Calu3 (cell line): ENCODE measurements around the gene BIRC2. TPM values are rescaled to one million over a fixed set of nuclear protein-coding genes. Genes with fewer than 3 reads are reported as not detected.

Experiments
- BruUV-seq: library from RNA; stranded (reverse); fragments of 400-500 nt; replicated peaks from 2 replicates; lab custom pipeline; 2021; lab: Mats Ljungman, UMichigan
- CTCF ChIA-PET: fragments of 300-600 bp; sonication (Branson Sonifier 250); formaldehyde crosslinking; loops from one replicate; lab custom pipeline; 2022; ENCODE audit warnings: antibody characterized with exemption; lab: Charles Lee
- DNase-seq: peaks from one replicate; pipeline ENCODE4 v3.0.0; 2022
- H3K27ac Mint-ChIP-seq: one replicate; pipeline ENCODE4 v1.8.0; 2022; ENCODE audit warnings: mixed read lengths; ENCODE audit not compliant: unreplicated experiment
- H3K27me3 Mint-ChIP-seq: one replicate; pipeline ENCODE4 v1.8.0; 2022; ENCODE audit warnings: mixed read lengths; ENCODE audit not compliant: unreplicated experiment
- H3K36me3 Mint-ChIP-seq: one replicate; pipeline ENCODE4 v1.8.0; 2022; ENCODE audit warnings: mild to moderate bottlenecking, moderate library complexity, mixed read lengths; ENCODE audit not compliant: insufficient read depth, unreplicated experiment
- H3K4me1 Mint-ChIP-seq: one replicate; pipeline ENCODE4 v1.8.0; 2022; ENCODE audit warnings: mild to moderate bottlenecking, low read depth, mixed read lengths; ENCODE audit not compliant: unreplicated experiment
- H3K4me3 Mint-ChIP-seq: one replicate; pipeline ENCODE4 v1.8.0; 2022; ENCODE audit warnings: mild to moderate bottlenecking, low read depth, moderate library complexity, mixed read lengths; ENCODE audit not compliant: unreplicated experiment
- H3K9me3 Mint-ChIP-seq: one replicate; pipeline ENCODE4 v1.8.0; 2022; ENCODE audit warnings: low read depth, mixed read lengths; ENCODE audit not compliant: unreplicated experiment
- intact Hi-C: fragments of 100-400 bp; cut with micrococcal nuclease; formaldehyde crosslinking; loops from one replicate; pipeline ENCODE4 v1.10.0; 2022; ENCODE audit not compliant: unreplicated experiment
- total RNA-seq: library from RNA; stranded (reverse); gene quantifications from 2 replicates; pipeline ENCODE4 v1.2.3, GENCODE V29; 2022
- TF ChIP-seq, protein P1 (sequence below): fragments of 200-600 bp; IDR thresholded peaks from one replicate; pipeline ENCODE4 v1.8.0; 2022; ENCODE audit warnings: antibody characterized with exemption; ENCODE audit not compliant: unreplicated experiment

Gene BIRC2
- total RNA-seq, 1 experiment from 2014 or later, result 32.6 TPM

DNA sequence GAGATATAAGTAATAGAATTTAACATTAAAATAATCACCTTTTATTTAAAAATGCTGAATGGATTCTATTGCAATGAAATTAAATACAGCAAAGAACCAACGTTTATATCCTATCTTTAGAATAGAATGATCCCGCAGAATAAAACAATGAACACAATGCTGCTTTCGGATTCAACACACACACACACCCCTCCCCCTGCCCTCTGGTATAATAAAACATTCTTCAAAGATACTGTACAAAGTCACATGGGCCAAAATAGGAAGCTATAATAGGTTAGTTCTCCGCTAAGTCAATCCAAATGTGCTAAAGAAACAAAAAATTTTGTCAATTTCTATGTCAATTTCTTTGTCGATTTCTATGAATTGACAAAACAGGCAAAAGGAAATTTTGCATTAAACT lies 58.5 kb downstream of the BIRC2 start:
- no TSS peak for BruUV-seq
- TF ChIP-seq, protein P1, sequence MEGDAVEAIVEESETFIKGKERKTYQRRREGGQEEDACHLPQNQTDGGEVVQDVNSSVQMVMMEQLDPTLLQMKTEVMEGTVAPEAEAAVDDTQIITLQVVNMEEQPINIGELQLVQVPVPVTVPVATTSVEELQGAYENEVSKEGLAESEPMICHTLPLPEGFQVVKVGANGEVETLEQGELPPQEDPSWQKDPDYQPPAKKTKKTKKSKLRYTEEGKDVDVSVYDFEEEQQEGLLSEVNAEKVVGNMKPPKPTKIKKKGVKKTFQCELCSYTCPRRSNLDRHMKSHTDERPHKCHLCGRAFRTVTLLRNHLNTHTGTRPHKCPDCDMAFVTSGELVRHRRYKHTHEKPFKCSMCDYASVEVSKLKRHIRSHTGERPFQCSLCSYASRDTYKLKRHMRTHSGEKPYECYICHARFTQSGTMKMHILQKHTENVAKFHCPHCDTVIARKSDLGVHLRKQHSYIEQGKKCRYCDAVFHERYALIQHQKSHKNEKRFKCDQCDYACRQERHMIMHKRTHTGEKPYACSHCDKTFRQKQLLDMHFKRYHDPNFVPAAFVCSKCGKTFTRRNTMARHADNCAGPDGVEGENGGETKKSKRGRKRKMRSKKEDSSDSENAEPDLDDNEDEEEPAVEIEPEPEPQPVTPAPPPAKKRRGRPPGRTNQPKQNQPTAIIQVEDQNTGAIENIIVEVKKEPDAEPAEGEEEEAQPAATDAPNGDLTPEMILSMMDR, result no peak
- Mint-ChIP-seq H3K9me3 (no peaks in the 10 kb centered on the region), H3K27me3 (no peaks in the 10 kb centered on the region), H3K4me1 (no peaks in the 10 kb centered on the region), H3K27ac (no peak overlapping the region), H3K4me3 (no peak overlapping the region), H3K36me3 (peaks cover 16% of the 10 kb centered on the region)
- intact Hi-C loops, result no loop called here
- CTCF ChIA-PET, result interaction anchor here (1.2 kb wide), 1 partner anchor 15 kb away, joined by 3 read pairs; no protein-coding TSS in a partner anchor
- DNase-seq, result no peak

DNA sequence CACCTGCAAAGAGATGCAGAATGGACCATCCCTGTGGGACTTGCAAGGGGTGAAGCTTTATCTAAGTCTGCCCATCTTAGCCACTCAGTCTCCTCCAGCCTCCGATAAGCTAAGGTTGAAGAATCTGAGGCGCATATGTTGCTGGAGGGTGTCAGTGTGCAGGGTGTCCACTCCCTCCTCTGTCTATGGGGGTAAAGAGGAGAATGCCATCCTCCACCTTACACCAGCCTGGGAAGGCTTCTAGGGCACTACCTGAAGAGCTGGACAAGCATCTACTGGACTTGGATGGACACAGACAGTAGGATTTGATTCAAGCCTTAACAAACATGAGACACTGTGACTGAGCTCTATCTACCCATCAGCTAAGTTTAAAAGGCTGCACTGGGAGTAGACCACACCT lies 59.1 kb downstream of the BIRC2 start:
- no TSS peak for BruUV-seq
- Mint-ChIP-seq H3K9me3 (no peaks in the 10 kb centered on the region), H3K4me1 (no peaks in the 10 kb centered on the region), H3K27me3 (no peaks in the 10 kb centered on the region), H3K27ac (no peak overlapping the region), H3K36me3 (peaks cover 16% of the 10 kb centered on the region), H3K4me3 (no peak overlapping the region)
- no peak for DNase-seq
- CTCF ChIA-PET, result interaction anchor here (0.6 to 1.2 kb wide), 2 partner anchors 16 to 20 kb away, joined by 3 read pairs; no protein-coding TSS in a partner anchor
- TF ChIP-seq, protein P1, result no peak
- intact Hi-C loops, result no loop called here

DNA sequence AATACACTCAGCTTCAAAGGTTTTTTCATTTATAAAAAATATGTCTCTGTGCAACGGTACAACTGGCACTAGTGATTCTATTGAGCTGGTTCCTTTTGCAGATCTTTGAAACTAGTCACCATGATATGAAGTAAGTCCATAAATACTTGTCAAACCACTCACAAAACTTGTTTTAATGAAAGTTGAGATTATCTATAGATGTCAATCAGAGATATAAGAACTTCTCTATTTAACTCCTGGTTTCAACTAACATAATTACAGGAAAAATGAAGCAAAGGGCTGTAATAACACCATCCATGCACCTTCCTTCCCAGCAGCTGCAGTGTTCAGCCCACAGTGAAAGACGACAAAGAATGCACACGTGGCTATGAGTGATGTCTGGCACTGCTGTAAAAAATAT lies 60.9 kb downstream of the BIRC2 start:
- CTCF ChIA-PET, result no interaction called here
- TF ChIP-seq, protein P1, result no peak
- DNase-seq, result no peak
- H3K36me3 Mint-ChIP-seq, result peaks cover 16% of the 10 kb centered on the region
- no peaks in the 10 kb centered on the region for H3K4me1 Mint-ChIP-seq
- no peak overlapping the region for H3K4me3 Mint-ChIP-seq
- no peak overlapping the region for H3K27ac Mint-ChIP-seq
- H3K27me3 Mint-ChIP-seq, result no peaks in the 10 kb centered on the region
- no peaks in the 10 kb centered on the region for H3K9me3 Mint-ChIP-seq
- intact Hi-C loops, result no loop called here
- BruUV-seq, result no TSS peak

DNA sequence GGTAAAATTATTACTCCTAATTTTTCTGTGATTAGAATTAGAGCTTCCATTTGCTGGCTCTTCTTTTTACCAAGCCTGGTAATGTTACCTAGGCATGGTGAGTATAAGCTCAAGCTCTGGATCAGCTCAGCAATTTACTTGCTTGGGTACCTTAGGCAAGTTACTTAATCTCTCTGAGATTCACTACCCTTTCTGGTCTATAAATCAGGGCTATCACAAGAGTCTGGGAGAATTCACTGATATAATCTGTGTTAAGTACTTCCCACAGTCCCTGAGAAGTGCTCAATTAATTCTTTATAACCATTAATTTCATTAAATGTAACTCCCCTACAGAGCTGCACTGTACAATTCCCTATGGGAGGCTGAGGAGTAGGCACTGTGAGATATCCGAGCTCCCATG lies 61.3 kb downstream of the BIRC2 start:
- Mint-ChIP-seq H3K27me3 (no peaks in the 10 kb centered on the region), H3K4me1 (no peaks in the 10 kb centered on the region), H3K27ac (no peak overlapping the region), H3K36me3 (peaks cover 16% of the 10 kb centered on the region), H3K4me3 (no peak overlapping the region), H3K9me3 (no peaks in the 10 kb centered on the region)
- no peak for DNase-seq
- TF ChIP-seq, protein P1, result no peak
- no TSS peak for BruUV-seq
- intact Hi-C loops, result no loop called here
- CTCF ChIA-PET, result no interaction called here
